Loucy (cell line): ENCODE measurements around the gene GRIA2.

ENCODE experiments used
- H2AFZ ChIP-seq: fragments of 200-600 bp; sonication (generic); 2 replicates; pipeline ENCODE4 v1.6.0; 2016; ENCODE audit warnings: antibody characterized with exemption, mild to moderate bottlenecking, low read length, moderate library complexity
- H3F3A ChIP-seq: fragments of 200-600 bp; 2 replicates; pipeline ENCODE4 v1.6.0; 2016; ENCODE audit warnings: antibody characterized with exemption, low read depth, mild to moderate bottlenecking
- H3K27me3 ChIP-seq: fragments of 200-600 bp; sonication (generic); 2 replicates; pipeline ENCODE4 v1.6.1; 2014; ENCODE audit warnings: low read length, mild to moderate bottlenecking; ENCODE audit not compliant: insufficient read depth, poor library complexity, severe bottlenecking
- H3K36me3 ChIP-seq: fragments of 200-600 bp; sonication (generic); 2 replicates; pipeline ENCODE4 v1.6.1; 2016; ENCODE audit warnings: low read length; ENCODE audit not compliant: insufficient read depth
- H3K4me1 ChIP-seq: fragments of 200-600 bp; sonication (generic); 2 replicates; pipeline ENCODE4 v1.5.1; 2014; ENCODE audit warnings: low read length, mild to moderate bottlenecking; ENCODE audit not compliant: insufficient read depth, poor library complexity, severe bottlenecking
- H3K4me2 ChIP-seq: fragments of 200-600 bp; sonication (generic); 2 replicates; pipeline ENCODE4 v1.6.0; 2014; ENCODE audit warnings: antibody characterized with exemption, low read length, low read depth, mild to moderate bottlenecking; ENCODE audit not compliant: poor library complexity, severe bottlenecking
- H3K4me3 ChIP-seq: fragments of 200-600 bp; sonication (generic); 2 replicates; pipeline ENCODE4 v1.5.1; 2014; ENCODE audit warnings: low read length, mild to moderate bottlenecking, mixed read lengths; ENCODE audit not compliant: poor library complexity, severe bottlenecking
- H3K79me2 ChIP-seq: fragments of 200-600 bp; sonication (generic); 2 replicates; pipeline ENCODE4 v1.6.1; 2014; ENCODE audit warnings: low read length; ENCODE audit not compliant: insufficient read depth
- H3K9ac ChIP-seq: fragments of 200-600 bp; sonication (generic); 2 replicates; pipeline ENCODE4 v1.6.0; 2014; ENCODE audit warnings: mild to moderate bottlenecking, low read depth, low read length, moderate library complexity; ENCODE audit not compliant: poor library complexity, severe bottlenecking
- H3K9me2 ChIP-seq: fragments of 200-600 bp; sonication (generic); replicated peaks from 2 replicates; pipeline ENCODE4 v1.6.1; 2016; ENCODE audit warnings: low read depth, low read length, mixed read lengths
- H3K9me3 ChIP-seq: fragments of 200-600 bp; sonication (generic); 2 replicates; pipeline ENCODE4 v1.6.1; 2014; ENCODE audit warnings: mild to moderate bottlenecking, antibody characterized with exemption, low read length, low read depth; ENCODE audit not compliant: insufficient read depth
- H4K20me1 ChIP-seq: fragments of 200-600 bp; sonication (generic); 2 replicates; pipeline ENCODE4 v1.6.0; 2014; ENCODE audit warnings: antibody characterized with exemption, low read length, mild to moderate bottlenecking; ENCODE audit not compliant: insufficient read depth, poor library complexity, severe bottlenecking
- EZH2phosphoT487 ChIP-seq: fragments of 200-600 bp; IDR thresholded peaks from 2 replicates; pipeline ENCODE4 v1.6.1; 2018; ENCODE audit warnings: antibody characterized with exemption, mild to moderate bottlenecking, moderate library complexity, borderline replicate concordance
- TF ChIP-seq, protein P1 (sequence below): fragments of 200-600 bp; sonication (generic); conservative IDR thresholded peaks from 2 replicates; pipeline ENCODE4 v1.5.1; 2014; ENCODE audit warnings: mild to moderate bottlenecking, antibody characterized with exemption, low read length

GRIA2 gene

GRCh38 chr4:157287445-157287844 is 66.9 kb downstream of the GRIA2 start:
- no peaks in the 10 kb centered on the region for H3K9me3 ChIP-seq
- H2AFZ ChIP-seq: no peak overlapping the region
- no peaks in the 10 kb centered on the region for H3K36me3 ChIP-seq
- H4K20me1 ChIP-seq: no peaks in the 10 kb centered on the region
- no peaks in the 10 kb centered on the region for H3F3A ChIP-seq
- H3K4me2 ChIP-seq: no peak overlapping the region
- H3K4me1 ChIP-seq: no peaks in the 10 kb centered on the region
- H3K27me3 ChIP-seq: no peaks in the 10 kb centered on the region
- no peak overlapping the region for H3K4me3 ChIP-seq
- H3K79me2 ChIP-seq: no peaks in the 10 kb centered on the region
- TF ChIP-seq EZH2phosphoT487: no peak
- TF ChIP-seq, protein P1, sequence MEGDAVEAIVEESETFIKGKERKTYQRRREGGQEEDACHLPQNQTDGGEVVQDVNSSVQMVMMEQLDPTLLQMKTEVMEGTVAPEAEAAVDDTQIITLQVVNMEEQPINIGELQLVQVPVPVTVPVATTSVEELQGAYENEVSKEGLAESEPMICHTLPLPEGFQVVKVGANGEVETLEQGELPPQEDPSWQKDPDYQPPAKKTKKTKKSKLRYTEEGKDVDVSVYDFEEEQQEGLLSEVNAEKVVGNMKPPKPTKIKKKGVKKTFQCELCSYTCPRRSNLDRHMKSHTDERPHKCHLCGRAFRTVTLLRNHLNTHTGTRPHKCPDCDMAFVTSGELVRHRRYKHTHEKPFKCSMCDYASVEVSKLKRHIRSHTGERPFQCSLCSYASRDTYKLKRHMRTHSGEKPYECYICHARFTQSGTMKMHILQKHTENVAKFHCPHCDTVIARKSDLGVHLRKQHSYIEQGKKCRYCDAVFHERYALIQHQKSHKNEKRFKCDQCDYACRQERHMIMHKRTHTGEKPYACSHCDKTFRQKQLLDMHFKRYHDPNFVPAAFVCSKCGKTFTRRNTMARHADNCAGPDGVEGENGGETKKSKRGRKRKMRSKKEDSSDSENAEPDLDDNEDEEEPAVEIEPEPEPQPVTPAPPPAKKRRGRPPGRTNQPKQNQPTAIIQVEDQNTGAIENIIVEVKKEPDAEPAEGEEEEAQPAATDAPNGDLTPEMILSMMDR: no peak
- H3K9ac ChIP-seq: no peak overlapping the region
- H3K9me2 ChIP-seq: no peaks in the 10 kb centered on the region

DNA sequence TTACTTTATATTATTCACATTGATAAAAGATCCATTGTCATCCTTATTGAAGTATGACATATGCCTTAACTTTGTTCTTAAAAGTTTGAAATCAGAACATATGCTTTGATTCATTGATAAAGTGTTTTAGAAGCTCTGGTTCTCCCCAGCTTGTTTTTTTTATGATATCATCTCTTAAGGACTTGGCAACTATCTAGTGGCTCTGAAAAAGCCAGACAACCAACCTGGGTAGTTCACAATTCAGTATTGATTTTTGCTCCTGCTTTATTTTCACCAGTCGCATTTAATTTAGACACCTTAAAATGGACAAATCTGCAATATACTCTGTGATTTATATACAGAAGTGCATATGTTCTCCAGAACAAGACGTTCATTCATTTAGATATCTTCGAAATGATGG is 70.1 kb downstream of the GRIA2 start:
- no peaks in the 10 kb centered on the region for H4K20me1 ChIP-seq
- no peak overlapping the region for H3K4me2 ChIP-seq
- no peak overlapping the region for H3K4me3 ChIP-seq
- H3K36me3 ChIP-seq: no peaks in the 10 kb centered on the region
- TF ChIP-seq EZH2phosphoT487: no peak
- TF ChIP-seq, protein P1: no peak
- H3K27me3 ChIP-seq: no peaks in the 10 kb centered on the region
- H3K9me3 ChIP-seq: no peaks in the 10 kb centered on the region
- no peak overlapping the region for H3K9ac ChIP-seq
- H2AFZ ChIP-seq: no peak overlapping the region
- H3K9me2 ChIP-seq: no peaks in the 10 kb centered on the region
- no peaks in the 10 kb centered on the region for H3K79me2 ChIP-seq
- H3F3A ChIP-seq: no peaks in the 10 kb centered on the region
- no peaks in the 10 kb centered on the region for H3K4me1 ChIP-seq

DNA sequence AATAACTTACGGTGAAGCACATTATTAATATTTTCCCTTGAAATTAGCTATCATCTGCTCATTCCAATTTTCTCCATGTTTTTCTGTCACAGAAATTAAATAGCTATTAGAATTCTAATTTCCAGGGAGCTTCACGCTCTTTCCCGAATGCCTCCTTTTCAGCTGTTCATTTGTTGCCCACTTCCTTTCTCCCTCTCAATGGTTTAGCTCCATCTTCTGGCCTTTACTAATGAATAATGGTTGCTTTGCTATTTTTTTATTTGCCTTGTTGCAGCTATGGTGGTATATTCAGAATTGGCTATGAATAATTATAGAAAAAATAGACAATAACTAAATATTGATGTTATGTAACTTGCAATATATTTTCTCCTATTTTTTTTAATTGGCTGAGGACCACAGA is 70.5 kb downstream of the GRIA2 start:
- H3K27me3 ChIP-seq: no peaks in the 10 kb centered on the region
- H3K9me3 ChIP-seq: no peaks in the 10 kb centered on the region
- H3F3A ChIP-seq: no peaks in the 10 kb centered on the region
- TF ChIP-seq EZH2phosphoT487: no peak
- TF ChIP-seq, protein P1: no peak
- H4K20me1 ChIP-seq: no peaks in the 10 kb centered on the region
- no peaks in the 10 kb centered on the region for H3K79me2 ChIP-seq
- H3K9me2 ChIP-seq: no peaks in the 10 kb centered on the region
- no peak overlapping the region for H3K9ac ChIP-seq
- no peak overlapping the region for H2AFZ ChIP-seq
- H3K4me1 ChIP-seq: no peaks in the 10 kb centered on the region
- H3K36me3 ChIP-seq: no peaks in the 10 kb centered on the region
- H3K4me3 ChIP-seq: no peak overlapping the region
- H3K4me2 ChIP-seq: no peak overlapping the region
